HUES48 (cell line): ENCODE data around the gene EFHD1.

ENCODE experiments used
- H3K27ac ChIP-seq: one replicate; pipeline ENCODE4 v1.7.0; 2013; ENCODE audit warnings: low read depth, low read length, inconsistent platforms
- H3K27me3 ChIP-seq: 2 replicates; pipeline ENCODE4 v1.6.1; 2013; ENCODE audit warnings: mild to moderate bottlenecking, low read length; ENCODE audit not compliant: control insufficient read depth, insufficient read depth
- H3K36me3 ChIP-seq: 2 replicates; pipeline ENCODE4 v1.6.1; 2013; ENCODE audit warnings: low read length; ENCODE audit not compliant: control insufficient read depth, insufficient read depth
- H3K4me1 ChIP-seq: 2 replicates; pipeline ENCODE4 v1.6.1; 2013; ENCODE audit warnings: mild to moderate bottlenecking, low read length; ENCODE audit not compliant: control insufficient read depth, insufficient read depth
- H3K4me3 ChIP-seq: 2 replicates; pipeline ENCODE4 v1.5.1; 2013; ENCODE audit warnings: mild to moderate bottlenecking, low read depth, low read length
- H3K9ac ChIP-seq: 2 replicates; pipeline ENCODE4 v1.6.1; 2013; ENCODE audit warnings: mild to moderate bottlenecking, low read depth, low read length, moderate library complexity
- H3K9me3 ChIP-seq: 2 replicates; pipeline ENCODE4 v1.6.1; 2013; ENCODE audit warnings: low read length; ENCODE audit not compliant: control insufficient read depth, insufficient read depth

Gene EFHD1

GRCh38 chr2:232723027-232723426 is 89.6 kb downstream of the EFHD1 start:
- Histone ChIP-seq H3K9ac (no peak overlapping the region), H3K27me3 (no peaks in the 10 kb centered on the region), H3K9me3 (no peaks in the 10 kb centered on the region), H3K4me3 (no peak overlapping the region), H3K36me3 (peaks cover 22% of the 10 kb centered on the region), H3K4me1 (no peaks in the 10 kb centered on the region), H3K27ac (no peak overlapping the region)

DNA sequence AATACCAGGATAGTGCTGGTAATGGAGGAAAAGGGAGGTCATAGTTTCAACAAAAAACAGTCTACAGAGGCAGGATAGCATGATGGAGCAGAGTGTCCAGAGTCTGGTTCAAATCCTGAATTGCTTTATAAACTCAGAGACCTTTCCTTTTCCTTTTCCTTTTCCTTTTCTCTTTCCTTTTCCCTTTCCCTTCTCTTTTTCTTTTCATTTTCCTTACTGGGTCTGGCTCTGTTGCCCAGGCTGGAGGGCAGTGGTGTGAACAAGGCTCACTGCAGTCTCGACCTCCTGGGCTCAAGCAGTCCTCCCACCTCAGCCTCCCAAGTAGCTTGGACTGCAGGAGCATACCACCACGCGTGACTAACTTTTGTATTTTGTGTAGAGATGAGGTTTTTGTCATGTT is 95.4 kb downstream of the EFHD1 start:
- Histone ChIP-seq H3K27me3 (no peaks in the 10 kb centered on the region), H3K4me3 (no peak overlapping the region), H3K36me3 (peaks cover 39% of the 10 kb centered on the region), H3K9me3 (no peaks in the 10 kb centered on the region), H3K4me1 (no peaks in the 10 kb centered on the region), H3K27ac (no peak overlapping the region), H3K9ac (no peak overlapping the region)

DNA sequence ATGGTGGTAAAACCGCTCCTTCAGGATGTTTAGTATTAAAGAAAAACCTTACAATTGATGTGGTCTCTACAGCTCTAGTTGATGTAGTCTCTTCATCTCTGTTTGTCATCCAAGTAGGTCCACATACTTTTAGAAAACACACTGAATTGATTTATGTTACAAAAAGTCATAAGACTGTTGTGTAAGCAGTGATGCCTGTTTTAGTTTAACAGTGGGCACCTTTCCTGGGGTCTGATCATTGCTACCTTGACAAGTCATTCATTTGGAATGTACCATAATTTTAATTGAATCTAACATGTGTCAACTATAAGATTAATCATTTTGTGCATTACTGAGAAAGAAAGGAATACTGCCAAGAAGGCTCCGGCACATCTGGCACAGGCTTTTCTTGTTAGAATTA is 98.1 kb downstream of the EFHD1 start:
- no peaks in the 10 kb centered on the region for H3K9me3 ChIP-seq
- H3K27me3 ChIP-seq, result no peaks in the 10 kb centered on the region
- H3K36me3 ChIP-seq, result peaks cover 41% of the 10 kb centered on the region
- no peak overlapping the region for H3K9ac ChIP-seq
- no peak overlapping the region for H3K4me3 ChIP-seq
- H3K4me1 ChIP-seq, result no peaks in the 10 kb centered on the region
- H3K27ac ChIP-seq, result no peak overlapping the region
